Smooth muscle cell (in vitro differentiated cells): ENCODE results near the gene SGSH. TPM values are rescaled to one million over a fixed set of nuclear protein-coding genes. Genes with fewer than 3 reads are reported as not detected.

Source experiments
- DNase-seq: peaks from one replicate; lab custom pipeline; 2025; ENCODE audit not compliant: unreplicated experiment; lab: John Stamatoyannopoulos, UW
- H2AFZ ChIP-seq: fragments of 200-600 bp; sonication (generic); 2 replicates; pipeline ENCODE4 v1.6.0; 2016; ENCODE audit warnings: antibody characterized with exemption, low read depth, mild to moderate bottlenecking
- H3F3A ChIP-seq: fragments of 200-600 bp; sonication (generic); 2 replicates; pipeline ENCODE4 v1.6.0; 2017; ENCODE audit warnings: antibody characterized with exemption, low read depth
- H3K27ac ChIP-seq: fragments of 200-600 bp; sonication (generic); 2 replicates; pipeline ENCODE4 v1.5.1; 2016; ENCODE audit warnings: low read depth, mild to moderate bottlenecking
- H3K27me3 ChIP-seq: fragments of 200-600 bp; sonication (generic); 2 replicates; pipeline ENCODE4 v1.6.1; 2016; ENCODE audit warnings: low read depth, mild to moderate bottlenecking
- H3K36me3 ChIP-seq: fragments of 200-600 bp; sonication (generic); 2 replicates; pipeline ENCODE4 v1.5.1; 2016; ENCODE audit warnings: low read depth
- H3K4me1 ChIP-seq: fragments of 200-600 bp; sonication (generic); 2 replicates; pipeline ENCODE4 v1.5.1; 2016; ENCODE audit warnings: low read depth
- H3K4me2 ChIP-seq: fragments of 200-600 bp; sonication (generic); 2 replicates; pipeline ENCODE4 v1.6.0; 2016; ENCODE audit warnings: mild to moderate bottlenecking
- H3K4me3 ChIP-seq: fragments of 200-600 bp; sonication (generic); 2 replicates; pipeline ENCODE4 v1.5.1; 2016; ENCODE audit warnings: mild to moderate bottlenecking
- H3K79me2 ChIP-seq: fragments of 200-600 bp; sonication (generic); 2 replicates; pipeline ENCODE4 v1.6.0; 2016; ENCODE audit warnings: low read depth, mild to moderate bottlenecking
- H3K9ac ChIP-seq: fragments of 200-600 bp; sonication (generic); 2 replicates; pipeline ENCODE4 v1.6.0; 2016; ENCODE audit warnings: low read depth
- H3K9me3 ChIP-seq: fragments of 200-600 bp; sonication (generic); replicated peaks from 2 replicates; pipeline ENCODE4 v1.5.1; 2016; ENCODE audit warnings: low read depth
- H4K20me1 ChIP-seq: fragments of 200-600 bp; sonication (generic); 2 replicates; pipeline ENCODE4 v1.6.0; 2016; ENCODE audit warnings: low read depth
- WGBS: methylation state at CpG from one replicate; pipeline ENCODE4 v1.1.7; 2016; ENCODE audit warnings: low lambda C conversion rate; 5-methylcytosine and 5-hydroxymethylcytosine counted together
- polyA plus RNA-seq: library from polyadenylated mRNA; unstranded; fragments of >200 nt; fragmentation: Nextera tagmentation; extraction: Ambion mirVana; gene quantifications from 2 replicates; pipeline ENCODE4 v1.2.1, GENCODE V29; 2016
- total RNA-seq: library from RNA; depleted of rRNA; stranded (reverse); fragments of >200 nt; gene quantifications from 2 replicates; pipeline ENCODE4 v1.2.3, GENCODE V29; 2014
- TF ChIP-seq, protein P1 (sequence below): fragments of 200-600 bp; sonication (generic); IDR thresholded peaks from 2 replicates; pipeline ENCODE4 v1.5.1; 2017; ENCODE audit warnings: borderline replicate concordance, mild to moderate bottlenecking, antibody characterized with exemption; ENCODE audit not compliant: insufficient read depth, poor library complexity, severe bottlenecking

Gene SGSH
- total and polyA plus RNA-seq, 2 experiments from 2014 or later = 5.8 to 29.2 TPM

DNA sequence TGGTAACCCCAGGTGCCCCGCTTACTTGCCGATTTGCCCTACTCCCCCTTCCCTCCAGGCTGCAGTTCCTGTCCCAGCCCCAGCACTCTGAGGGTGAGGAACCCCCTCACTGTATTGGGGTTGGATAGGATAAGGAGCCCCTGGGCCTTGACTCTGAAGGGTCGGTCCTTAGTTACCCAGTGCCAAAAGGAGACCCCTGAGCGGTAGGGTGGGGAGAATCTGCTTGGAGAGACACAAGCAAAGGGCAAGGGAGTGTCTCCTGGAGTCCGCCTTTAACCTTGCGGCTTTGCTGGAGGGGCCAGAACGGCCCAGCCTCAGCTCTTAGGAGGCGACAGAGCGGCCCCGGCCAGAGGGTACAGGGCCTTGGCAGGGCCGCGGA is 37.3 kb downstream of the SGSH start:
- Histone ChIP-seq H4K20me1 (no peaks in the 10 kb centered on the region), H3K9me3 (no peaks in the 10 kb centered on the region), H3K4me3 (no peak overlapping the region), H3K27ac (no peak overlapping the region), H3K4me1 (no peaks in the 10 kb centered on the region), H3K79me2 (no peaks in the 10 kb centered on the region), H3K4me2 (no peak overlapping the region), H3K36me3 (no peaks in the 10 kb centered on the region), H3K9ac (no peak overlapping the region), H3K27me3 (no peaks in the 10 kb centered on the region), H2AFZ (no peak overlapping the region), H3F3A (no peaks in the 10 kb centered on the region)
- 91% methylated on average over 12 of the region's 12 CpGs for WGBS
- DNase-seq = no peak
- TF ChIP-seq, protein P1, sequence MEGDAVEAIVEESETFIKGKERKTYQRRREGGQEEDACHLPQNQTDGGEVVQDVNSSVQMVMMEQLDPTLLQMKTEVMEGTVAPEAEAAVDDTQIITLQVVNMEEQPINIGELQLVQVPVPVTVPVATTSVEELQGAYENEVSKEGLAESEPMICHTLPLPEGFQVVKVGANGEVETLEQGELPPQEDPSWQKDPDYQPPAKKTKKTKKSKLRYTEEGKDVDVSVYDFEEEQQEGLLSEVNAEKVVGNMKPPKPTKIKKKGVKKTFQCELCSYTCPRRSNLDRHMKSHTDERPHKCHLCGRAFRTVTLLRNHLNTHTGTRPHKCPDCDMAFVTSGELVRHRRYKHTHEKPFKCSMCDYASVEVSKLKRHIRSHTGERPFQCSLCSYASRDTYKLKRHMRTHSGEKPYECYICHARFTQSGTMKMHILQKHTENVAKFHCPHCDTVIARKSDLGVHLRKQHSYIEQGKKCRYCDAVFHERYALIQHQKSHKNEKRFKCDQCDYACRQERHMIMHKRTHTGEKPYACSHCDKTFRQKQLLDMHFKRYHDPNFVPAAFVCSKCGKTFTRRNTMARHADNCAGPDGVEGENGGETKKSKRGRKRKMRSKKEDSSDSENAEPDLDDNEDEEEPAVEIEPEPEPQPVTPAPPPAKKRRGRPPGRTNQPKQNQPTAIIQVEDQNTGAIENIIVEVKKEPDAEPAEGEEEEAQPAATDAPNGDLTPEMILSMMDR = no peak

DNA sequence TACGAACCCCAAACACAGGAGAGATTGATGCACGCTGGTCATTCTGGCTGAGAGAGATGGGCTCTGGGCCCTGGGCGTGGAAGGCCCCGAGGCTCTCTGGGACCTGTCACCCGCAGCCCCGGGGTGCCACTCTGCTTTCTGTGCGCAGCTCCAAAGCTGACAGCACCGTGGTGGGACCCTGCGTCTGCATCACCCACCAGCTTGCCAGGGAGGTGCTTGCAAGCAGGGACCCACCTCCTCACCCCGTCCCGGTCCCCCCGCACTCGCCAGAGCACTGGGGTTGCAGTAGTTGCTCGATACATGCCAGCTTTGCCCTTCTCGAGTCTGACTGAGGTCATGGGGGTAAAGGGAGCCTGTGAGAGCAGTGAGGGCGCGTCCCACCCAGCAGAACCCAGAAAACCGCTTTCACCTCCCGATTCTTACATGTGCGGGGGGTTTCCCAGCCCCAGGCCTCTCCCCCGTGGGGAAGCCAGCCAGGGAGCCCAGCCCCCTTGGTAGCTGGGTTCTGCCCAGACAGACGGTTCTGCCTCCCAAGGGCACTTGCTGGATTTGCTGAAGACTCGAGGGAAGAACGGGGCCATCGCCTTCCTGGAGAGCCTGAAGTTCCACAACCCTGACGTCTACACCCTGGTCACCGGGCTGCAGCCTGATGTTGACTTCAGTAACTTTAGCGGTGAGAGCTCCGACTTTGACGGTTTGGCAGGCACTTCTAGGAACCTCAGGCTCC is 37.9 kb downstream of the SGSH start:
- Histone ChIP-seq H3K9ac (no peak overlapping the region), H4K20me1 (no peaks in the 10 kb centered on the region), H3F3A (no peaks in the 10 kb centered on the region), H2AFZ (no peak overlapping the region), H3K4me3 (no peak overlapping the region), H3K27me3 (no peaks in the 10 kb centered on the region), H3K79me2 (no peaks in the 10 kb centered on the region), H3K4me2 (no peak overlapping the region), H3K27ac (no peak overlapping the region), H3K9me3 (no peaks in the 10 kb centered on the region), H3K36me3 (no peaks in the 10 kb centered on the region), H3K4me1 (no peaks in the 10 kb centered on the region)
- 91% methylated on average over 30 of the region's 30 CpGs for WGBS
- DNase-seq = no peak
- TF ChIP-seq, protein P1 = no peak

DNA sequence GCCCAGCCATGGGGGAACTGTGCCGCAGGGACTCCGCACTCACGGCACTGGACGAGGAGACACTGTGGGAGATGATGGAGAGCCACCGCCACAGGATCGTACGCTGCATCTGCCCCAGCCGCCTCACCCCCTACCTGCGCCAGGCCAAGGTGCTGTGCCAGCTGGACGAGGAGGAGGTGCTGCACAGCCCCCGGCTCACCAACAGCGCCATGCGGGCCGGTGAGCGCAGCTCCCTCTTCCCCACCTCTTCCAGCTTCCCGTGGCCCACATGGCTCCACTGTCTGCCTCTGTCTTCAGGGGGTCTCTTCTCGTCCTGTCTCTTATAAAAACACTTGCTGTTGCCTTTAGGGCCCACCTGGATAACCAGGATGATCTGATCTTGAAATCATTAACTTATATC is 38.7 kb downstream of the SGSH start:
- TF ChIP-seq, protein P1 = no peak
- DNase-seq = no peak
- Histone ChIP-seq H4K20me1 (no peaks in the 10 kb centered on the region), H3K36me3 (no peaks in the 10 kb centered on the region), H3K9ac (no peak overlapping the region), H3K27ac (no peak overlapping the region), H3K79me2 (no peaks in the 10 kb centered on the region), H3K4me1 (no peaks in the 10 kb centered on the region), H3K27me3 (no peaks in the 10 kb centered on the region), H3F3A (no peaks in the 10 kb centered on the region), H3K4me3 (no peak overlapping the region), H3K4me2 (no peak overlapping the region), H2AFZ (no peak overlapping the region), H3K9me3 (no peaks in the 10 kb centered on the region)
- WGBS = 95% methylated on average over 17 of the region's 17 CpGs

DNA sequence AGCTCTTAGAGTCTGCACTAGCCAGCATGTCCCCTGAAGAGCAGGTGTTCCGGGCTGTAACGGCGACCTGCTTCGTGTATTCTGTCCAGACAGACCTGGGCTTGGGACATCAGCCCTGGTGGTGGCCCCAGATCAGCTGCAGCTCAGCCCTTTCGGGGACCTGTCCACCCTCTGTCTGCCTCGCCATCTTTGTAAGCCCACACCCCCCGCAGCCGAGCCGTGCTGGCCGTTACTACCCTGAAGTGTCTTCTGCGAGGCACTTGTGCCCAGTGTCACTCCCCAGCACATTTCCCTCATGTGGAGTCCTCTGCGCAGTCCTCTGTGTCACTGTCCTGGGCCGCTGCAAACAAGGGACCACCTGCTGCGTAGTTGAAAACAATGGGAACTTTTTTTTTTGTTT is 39.9 kb downstream of the SGSH start:
- DNase-seq = no peak
- Histone ChIP-seq H3K9me3 (no peaks in the 10 kb centered on the region), H2AFZ (no peak overlapping the region), H3K79me2 (no peaks in the 10 kb centered on the region), H3K27me3 (no peaks in the 10 kb centered on the region), H3F3A (no peaks in the 10 kb centered on the region), H3K27ac (no peak overlapping the region), H3K4me2 (no peak overlapping the region), H3K36me3 (no peaks in the 10 kb centered on the region), H3K4me3 (no peak overlapping the region), H3K9ac (no peak overlapping the region), H3K4me1 (no peaks in the 10 kb centered on the region), H4K20me1 (no peaks in the 10 kb centered on the region)
- TF ChIP-seq, protein P1 = no peak
- WGBS = 93% methylated on average over 14 of the region's 14 CpGs
